BLaER1 (cell line): ENCODE results near the gene UBE4B.
"Not testable (repeated sequence)": the region's sequence is repeated elsewhere in the genome, so short reads cannot be mapped to it uniquely, and the experiment has no call there.

ENCODE experiments used
- H3K27ac ChIP-seq: shearing (Covaris generic); formaldehyde crosslinking; 2 replicates; pipeline ENCODE4 v1.8.1; 2022
- H3K27me3 ChIP-seq: shearing (Covaris generic); formaldehyde crosslinking; 2 replicates; pipeline ENCODE4 v1.8.1; 2022
- H3K36me3 ChIP-seq: shearing (Covaris generic); formaldehyde crosslinking; 2 replicates; pipeline ENCODE4 v1.8.1; 2022
- H3K4me1 ChIP-seq: shearing (Covaris generic); formaldehyde crosslinking; 2 replicates; pipeline ENCODE4 v1.8.1; 2022
- H3K4me2 ChIP-seq: shearing (Covaris generic); formaldehyde crosslinking; 2 replicates; pipeline ENCODE4 v1.8.1; 2022
- H3K4me3 ChIP-seq: shearing (Covaris generic); formaldehyde crosslinking; 2 replicates; pipeline ENCODE4 v1.8.1; 2022
- H3K9ac ChIP-seq: shearing (Covaris generic); formaldehyde crosslinking; 2 replicates; pipeline ENCODE4 v1.8.1; 2022
- H3K9me3 ChIP-seq: shearing (Covaris generic); formaldehyde crosslinking; 2 replicates; pipeline ENCODE4 v1.8.1; 2022
- H4K20me1 ChIP-seq: shearing (Covaris generic); formaldehyde crosslinking; 2 replicates; pipeline ENCODE4 v1.8.1; 2022
- Cebpa-rat ChIP-seq: shearing (Covaris generic); IDR thresholded peaks from 2 replicates; pipeline ENCODE4 v1.8.1; 2022

UBE4B gene

GRCh38 chr1:10082785-10083479, 50.2 kb downstream of the UBE4B start:
- no peaks in the 10 kb centered on the region for H4K20me1 ChIP-seq
- H3K4me1 ChIP-seq, result no peaks in the 10 kb centered on the region
- no peaks in the 10 kb centered on the region for H3K9me3 ChIP-seq
- no peak overlapping the region for H3K9ac ChIP-seq
- no peaks in the 10 kb centered on the region for H3K27me3 ChIP-seq
- H3K27ac ChIP-seq, result no peak overlapping the region
- H3K36me3 ChIP-seq, result peaks cover 51% of the 10 kb centered on the region
- H3K4me2 ChIP-seq, result no peak overlapping the region
- no peak overlapping the region for H3K4me3 ChIP-seq
- TF ChIP-seq Cebpa-rat, result no peak

DNA sequence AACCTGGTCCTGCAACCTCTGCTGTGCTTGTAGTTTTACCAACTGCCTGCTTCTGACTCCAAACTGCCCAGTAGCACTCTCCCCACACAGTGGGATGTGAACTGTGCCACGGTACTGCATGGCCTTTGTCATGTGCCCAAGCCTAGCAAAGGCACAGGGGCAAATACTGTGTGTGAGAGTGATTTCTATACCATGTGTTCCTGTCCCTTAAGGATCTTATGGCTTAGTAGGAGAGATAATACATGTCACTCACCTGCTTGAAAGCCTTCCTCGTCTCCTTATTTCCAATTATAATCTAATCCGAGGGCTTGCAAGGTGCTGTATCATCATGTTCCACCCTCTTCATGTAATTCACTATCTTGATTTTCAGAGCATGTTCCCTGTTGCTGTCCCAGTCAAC, 51.3 kb downstream of the UBE4B start:
- Histone ChIP-seq H3K4me1 (no peaks in the 10 kb centered on the region), H4K20me1 (no peaks in the 10 kb centered on the region), H3K36me3 (peaks cover 49% of the 10 kb centered on the region), H3K4me3 (no peak overlapping the region), H3K27ac (no peak overlapping the region), H3K9ac (no peak overlapping the region), H3K27me3 (no peaks in the 10 kb centered on the region), H3K9me3 (no peaks in the 10 kb centered on the region), H3K4me2 (no peak overlapping the region)
- TF ChIP-seq Cebpa-rat, result no peak

DNA sequence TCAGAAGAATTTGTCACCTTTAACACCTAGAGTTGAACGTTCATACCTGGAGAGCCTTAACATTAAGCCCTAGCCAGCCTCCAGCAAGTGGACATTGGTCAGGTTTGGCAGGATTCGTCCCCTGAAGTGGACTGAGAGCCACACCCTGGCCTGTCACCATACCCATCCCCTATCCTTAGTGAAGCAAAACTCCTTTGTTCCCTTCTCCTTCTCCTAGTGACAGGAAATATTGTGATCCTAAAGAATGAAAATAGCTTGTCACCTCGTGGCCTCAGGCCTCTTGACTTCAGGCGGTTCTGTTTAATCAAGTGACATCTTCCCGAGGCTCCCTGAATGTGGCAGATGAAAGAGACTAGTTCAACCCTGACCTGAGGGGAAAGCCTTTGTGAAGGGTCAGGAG, 52.3 kb downstream of the UBE4B start:
- no peaks in the 10 kb centered on the region for H3K9me3 ChIP-seq
- H3K27ac ChIP-seq, result no peak overlapping the region

GRCh38 chr1:10087210-10087609, 54.5 kb downstream of the UBE4B start:
- no peaks in the 10 kb centered on the region for H4K20me1 ChIP-seq
- H3K4me2 ChIP-seq, result no peak overlapping the region
- peaks cover 39% of the 10 kb centered on the region for H3K36me3 ChIP-seq
- H3K9me3 ChIP-seq, result no peaks in the 10 kb centered on the region
- no peaks in the 10 kb centered on the region for H3K27me3 ChIP-seq
- no peaks in the 10 kb centered on the region for H3K4me1 ChIP-seq
- TF ChIP-seq Cebpa-rat, result no peak
- H3K4me3 ChIP-seq, result no peak overlapping the region
- H3K27ac ChIP-seq, result no peak overlapping the region
- H3K9ac ChIP-seq, result no peak overlapping the region

More for the DNA sequence above, 52.3 kb downstream of the UBE4B start:
- no peak overlapping the region for H3K4me3 ChIP-seq
- H3K36me3 ChIP-seq, result peaks cover 47% of the 10 kb centered on the region
- no peak overlapping the region for H3K4me2 ChIP-seq
- no peaks in the 10 kb centered on the region for H3K27me3 ChIP-seq
- TF ChIP-seq Cebpa-rat, result no peak
- no peak overlapping the region for H3K9ac ChIP-seq
- H3K4me1 ChIP-seq, result no peaks in the 10 kb centered on the region
- no peaks in the 10 kb centered on the region for H4K20me1 ChIP-seq

DNA sequence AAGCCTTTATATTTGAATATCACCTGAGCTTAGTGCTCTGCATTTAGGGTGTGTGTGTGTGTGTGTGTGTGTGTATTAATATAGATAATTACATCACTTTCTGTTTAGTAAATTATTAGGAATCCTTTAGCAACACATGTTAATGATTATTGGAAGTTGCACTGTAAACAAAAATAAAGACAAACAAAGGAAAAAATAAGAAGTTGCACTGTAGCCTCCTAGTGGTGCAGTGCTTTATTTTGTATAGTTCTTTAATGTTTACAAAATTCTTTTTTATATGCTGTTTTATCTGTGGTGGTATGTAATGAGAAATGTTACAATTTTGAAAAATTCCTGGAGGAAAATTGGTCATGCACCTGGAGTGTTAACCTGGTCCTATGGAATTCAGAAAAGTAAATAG, 69.2 kb downstream of the UBE4B start:
- Histone ChIP-seq H3K9ac (no peak overlapping the region), H3K4me2 (no peak overlapping the region), H4K20me1 (no peaks in the 10 kb centered on the region), H3K36me3 (peaks cover 83% of the 10 kb centered on the region), H3K4me1 (no peaks in the 10 kb centered on the region), H3K9me3 (no peaks in the 10 kb centered on the region), H3K27me3 (no peaks in the 10 kb centered on the region), H3K4me3 (no peak overlapping the region), H3K27ac (no peak overlapping the region)
- no peak for TF ChIP-seq Cebpa-rat

- no peaks in the 10 kb centered on the region for H3K9me3 ChIP-seq
- no peak for TF ChIP-seq Cebpa-rat
- no peaks in the 10 kb centered on the region for H4K20me1 ChIP-seq
- H3K4me3 ChIP-seq, result no peak overlapping the region
- H3K36me3 ChIP-seq, result peaks cover 86% of the 10 kb centered on the region
- no peak overlapping the region for H3K9ac ChIP-seq
- no peak overlapping the region for H3K27ac ChIP-seq
- no peaks in the 10 kb centered on the region for H3K27me3 ChIP-seq
- H3K4me2 ChIP-seq, result no peak overlapping the region
- no peaks in the 10 kb centered on the region for H3K4me1 ChIP-seq
Measured at GRCh38 chr1:10103193-10103592, 70.4 kb downstream of the UBE4B start.

GRCh38 chr1:10104834-10105233, 72.1 kb downstream of the UBE4B start:
- peaks cover 94% of the 10 kb centered on the region for H3K36me3 ChIP-seq

DNA sequence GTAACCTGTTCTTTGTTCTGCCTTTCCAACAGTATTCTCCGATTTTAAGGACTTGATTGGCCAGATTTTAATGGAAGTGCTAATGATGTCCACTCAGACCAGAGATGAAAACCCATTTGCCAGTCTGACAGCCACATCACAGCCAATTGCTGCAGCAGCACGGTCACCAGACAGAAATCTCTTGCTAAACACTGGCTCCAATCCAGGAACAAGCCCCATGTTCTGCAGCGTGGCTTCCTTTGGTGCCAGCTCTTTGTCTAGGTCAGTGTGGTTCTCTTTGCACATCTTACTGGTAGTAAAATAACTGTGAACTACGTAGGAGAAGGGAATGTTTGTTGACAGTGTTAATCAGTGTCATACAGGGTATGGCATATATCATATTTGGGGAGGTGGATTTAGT, 72.7 kb downstream of the UBE4B start:
- Histone ChIP-seq H3K27me3 (no peaks in the 10 kb centered on the region), H3K9ac (no peak overlapping the region), H3K36me3 (peaks cover 89% of the 10 kb centered on the region), H3K4me3 (no peak overlapping the region), H3K9me3 (no peaks in the 10 kb centered on the region), H3K4me1 (no peaks in the 10 kb centered on the region), H3K4me2 (no peak overlapping the region), H3K27ac (no peak overlapping the region), H4K20me1 (no peaks in the 10 kb centered on the region)
- TF ChIP-seq Cebpa-rat, result no peak

More at GRCh38 chr1:10104834-10105233, 72.1 kb downstream of the UBE4B start:
- Histone ChIP-seq H3K27me3 (no peaks in the 10 kb centered on the region), H4K20me1 (no peaks in the 10 kb centered on the region), H3K27ac (no peak overlapping the region), H3K4me1 (no peaks in the 10 kb centered on the region), H3K9ac (no peak overlapping the region), H3K4me3 (no peak overlapping the region), H3K4me2 (no peak overlapping the region), H3K9me3 (no peaks in the 10 kb centered on the region)
- TF ChIP-seq Cebpa-rat, result no peak

GRCh38 chr1:10106241-10106640, 73.5 kb downstream of the UBE4B start:
- Histone ChIP-seq H3K4me2 (no peak overlapping the region), H3K4me3 (no peak overlapping the region), H3K9ac (no peak overlapping the region), H3K27ac (no peak overlapping the region), H3K9me3 (no peaks in the 10 kb centered on the region), H3K4me1 (no peaks in the 10 kb centered on the region), H3K27me3 (no peaks in the 10 kb centered on the region), H4K20me1 (no peaks in the 10 kb centered on the region), H3K36me3 (peaks cover 88% of the 10 kb centered on the region)
- no peak for TF ChIP-seq Cebpa-rat

GRCh38 chr1:10106756-10107475, 74.2 kb downstream of the UBE4B start:
- Histone ChIP-seq H3K9me3 (no peaks in the 10 kb centered on the region), H4K20me1 (no peaks in the 10 kb centered on the region), H3K4me3 (no peak overlapping the region), H3K9ac (no peak overlapping the region), H3K4me1 (no peaks in the 10 kb centered on the region), H3K4me2 (no peak overlapping the region), H3K36me3 (peaks cover 88% of the 10 kb centered on the region), H3K27ac (no peak overlapping the region), H3K27me3 (no peaks in the 10 kb centered on the region)
- no peak for TF ChIP-seq Cebpa-rat

GRCh38 chr1:10107476-10107847, 74.7 kb downstream of the UBE4B start:
- H3K4me2 ChIP-seq, H3K9ac ChIP-seq, H3K4me3 ChIP-seq, H3K27me3 ChIP-seq, H3K9me3 ChIP-seq, H4K20me1 ChIP-seq, H3K27ac ChIP-seq, H3K4me1 ChIP-seq: not testable (repeated sequence)
- peaks cover 84% of the 10 kb centered on the region for H3K36me3 ChIP-seq
